GM18858 (cell line): Measurements from ENCODE around the gene MIB2.

Experiments used
- ATAC-seq: cut with Tn5 transposase; IDR thresholded peaks from one replicate; pipeline ENCODE4 v1.9.1; 2021; ENCODE audit not compliant: unreplicated experiment

Gene MIB2

GRCh38 chr1:1598051-1598719 is 17.1 kb upstream of the MIB2 start:
- no peak for ATAC-seq

GRCh38 chr1:1598720-1599029 is 16.6 kb upstream of the MIB2 start:
- no peak for ATAC-seq

- no peak for ATAC-seq
These were observed 16.0 kb upstream of the MIB2 start for GRCh38 chr1:1599030-1599934.

- no peak for ATAC-seq
These were observed 15.1 kb upstream of the MIB2 start, which contains the start of gene FNDC10 for GRCh38 chr1:1599935-1600860. FNDC10 (minus strand) TSS chr1:1600135; CDS start chr1:1600015, 120 bp downstream.

- ATAC-seq = no peak
These were observed 14.3 kb upstream of the MIB2 start for GRCh38 chr1:1600861-1601563.

GRCh38 chr1:1601564-1602303 is 13.6 kb upstream of the MIB2 start:
- no peak for ATAC-seq

- ATAC-seq = no peak
These were observed 12.9 kb upstream of the MIB2 start for GRCh38 chr1:1602304-1602967.

GRCh38 chr1:1602968-1603506 is 12.3 kb upstream of the MIB2 start:
- no peak for ATAC-seq

GRCh38 chr1:1603671-1604373 is 11.5 kb upstream of the MIB2 start:
- no peak for ATAC-seq

GRCh38 chr1:1604374-1605033 is 10.8 kb upstream of the MIB2 start:
- ATAC-seq = no peak

- ATAC-seq = no peak
These were observed 10.2 kb upstream of the MIB2 start for GRCh38 chr1:1605034-1605591.

- no peak for ATAC-seq
These were observed 9.6 kb upstream of the MIB2 start for GRCh38 chr1:1605724-1606123.

GRCh38 chr1:1606232-1606631 is 9.1 kb upstream of the MIB2 start:
- no peak for ATAC-seq

- no peak for ATAC-seq
These were observed 5.3 kb upstream of the MIB2 start for GRCh38 chr1:1609822-1610485.

GRCh38 chr1:1610796-1611195 is 4.5 kb upstream of the MIB2 start:
- no peak for ATAC-seq

GRCh38 chr1:1612104-1612400 is 3.2 kb upstream of the MIB2 start:
- no peak for ATAC-seq

GRCh38 chr1:1613509-1614082 is 1.7 kb upstream of the MIB2 start:
- no peak for ATAC-seq
